ENCODE data around the gene HDAC8. TPM values are rescaled to one million over a fixed set of nuclear protein-coding genes. Genes with fewer than 3 reads are reported as not detected.
"Not testable (repeated sequence)": the region's sequence is repeated elsewhere in the genome, so short reads cannot be mapped to it uniquely, and the experiment has no call there.

Gene HDAC8
- total RNA-seq, 1 donor from 2014 or later = 15.8 TPM

- ATAC-seq (ENCODE audit: poor library complexity) = no peak
- intact Hi-C loops (cut with DNase I) = no loop called here
- no peak for DNase-seq
Measured at GRCh38 chrX:72470532-72471223, 102.0 kb downstream of the HDAC8 start.

DNA sequence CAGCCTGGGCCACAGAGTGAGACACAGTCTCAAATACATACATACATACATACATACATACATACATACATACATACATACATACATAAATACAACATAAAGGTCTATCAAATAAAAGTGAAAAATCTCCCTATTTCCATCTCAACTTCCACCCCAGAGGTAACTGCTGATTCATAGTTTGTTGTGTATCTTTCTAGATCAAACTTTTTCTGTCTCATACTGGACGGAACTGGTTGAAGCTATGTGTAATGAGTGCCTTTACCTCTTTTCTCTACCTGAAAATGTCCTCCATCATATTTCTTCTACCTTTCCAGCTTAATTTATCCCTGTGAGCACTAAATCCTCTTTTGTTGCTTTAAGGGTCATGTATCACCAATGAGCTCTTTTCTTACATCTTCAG is 102.5 kb downstream of the HDAC8 start:
- DNase-seq (no peak), ATAC-seq (ENCODE audit: poor library complexity) (no peak)
- intact Hi-C loops (cut with DNase I) = no loop called here

- ATAC-seq (ENCODE audit: poor library complexity) (no peak), DNase-seq (no peak)
- intact Hi-C loops (cut with DNase I) = no loop called here
Measured at GRCh38 chrX:72468607-72469006, 104.0 kb downstream of the HDAC8 start.

- ATAC-seq (ENCODE audit: poor library complexity) (no peak), DNase-seq (no peak)
- intact Hi-C loops (cut with DNase I) = no loop called here
Measured at GRCh38 chrX:72467135-72467534, 105.5 kb downstream of the HDAC8 start.

DNA sequence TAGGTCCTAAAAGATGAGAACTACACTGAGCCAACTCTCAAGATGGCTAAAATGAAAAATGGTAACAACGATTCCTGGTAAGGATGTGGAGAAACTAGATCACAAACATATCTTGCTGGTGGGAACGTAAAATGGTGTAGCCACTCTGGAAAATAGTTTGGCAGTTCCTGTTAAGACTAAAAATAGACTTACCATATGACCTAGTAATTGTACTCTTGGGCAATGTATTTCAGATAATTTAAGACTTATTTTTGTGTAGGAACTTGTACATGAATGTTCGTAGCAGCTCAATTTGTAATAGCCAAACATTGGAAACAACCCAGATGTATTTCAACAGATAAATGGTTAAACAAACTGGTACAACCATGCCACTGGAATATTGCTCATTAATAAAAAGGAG is 106.2 kb downstream of the HDAC8 start:
- DNase-seq = no peak
- intact Hi-C loops (cut with DNase I) = no loop called here
- no peak for ATAC-seq (ENCODE audit: poor library complexity)

GRCh38 chrX:72465889-72466288 is 106.8 kb downstream of the HDAC8 start:
- intact Hi-C loops (cut with DNase I) = no loop called here
- no peak for DNase-seq
- no peak for ATAC-seq (ENCODE audit: poor library complexity)

- ATAC-seq (ENCODE audit: poor library complexity) (no peak), DNase-seq (no peak)
- intact Hi-C loops (cut with DNase I) = no loop called here
Measured at GRCh38 chrX:72461766-72462165, 110.9 kb downstream of the HDAC8 start.

GRCh38 chrX:72461288-72461687 is 111.4 kb downstream of the HDAC8 start:
- ATAC-seq (ENCODE audit: poor library complexity) (no peak), DNase-seq (no peak)
- intact Hi-C loops (cut with DNase I) = no loop called here

- intact Hi-C loops (cut with DNase I) = no loop called here
- no peak for DNase-seq
- ATAC-seq (ENCODE audit: poor library complexity) = no peak
Measured at GRCh38 chrX:72460715-72461114, 111.9 kb downstream of the HDAC8 start.

DNA sequence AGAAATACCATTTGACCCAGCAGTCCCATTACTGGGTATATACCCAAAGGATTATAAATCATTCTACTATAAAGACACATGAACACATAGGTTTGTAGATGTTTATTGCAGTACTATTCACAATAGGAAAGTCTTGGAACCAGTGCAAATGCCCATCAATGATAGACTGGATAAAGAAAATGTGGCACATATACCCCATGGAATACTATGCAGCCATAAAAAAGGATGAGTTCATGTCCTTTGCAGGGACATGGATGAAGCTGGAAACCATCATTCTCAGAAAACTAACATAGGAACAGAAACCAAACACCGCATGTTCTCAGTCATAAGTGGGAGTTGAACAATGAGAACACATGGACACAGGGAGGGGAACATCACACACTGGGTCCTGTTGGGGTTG is 123.6 kb downstream of the HDAC8 start:
- ATAC-seq (ENCODE audit: poor library complexity); DNase-seq: not testable (repeated sequence)

GRCh38 chrX:72440764-72441163 is 131.9 kb downstream of the HDAC8 start:
- intact Hi-C loops (cut with DNase I); ATAC-seq (ENCODE audit: poor library complexity); DNase-seq: not testable (repeated sequence)

More for the DNA sequence above, 123.6 kb downstream of the HDAC8 start:
- intact Hi-C loops (cut with DNase I) = not testable (repeated sequence)

GRCh38 chrX:72436010-72436409 is 136.6 kb downstream of the HDAC8 start:
- ATAC-seq (ENCODE audit: poor library complexity) (no peak), DNase-seq (no peak)
- intact Hi-C loops (cut with DNase I) = no loop called here

- ATAC-seq (ENCODE audit: poor library complexity) = no peak
- intact Hi-C loops (cut with DNase I) = no loop called here
- DNase-seq = no peak
Measured at GRCh38 chrX:72430405-72430968, 142.2 kb downstream of the HDAC8 start.

DNA sequence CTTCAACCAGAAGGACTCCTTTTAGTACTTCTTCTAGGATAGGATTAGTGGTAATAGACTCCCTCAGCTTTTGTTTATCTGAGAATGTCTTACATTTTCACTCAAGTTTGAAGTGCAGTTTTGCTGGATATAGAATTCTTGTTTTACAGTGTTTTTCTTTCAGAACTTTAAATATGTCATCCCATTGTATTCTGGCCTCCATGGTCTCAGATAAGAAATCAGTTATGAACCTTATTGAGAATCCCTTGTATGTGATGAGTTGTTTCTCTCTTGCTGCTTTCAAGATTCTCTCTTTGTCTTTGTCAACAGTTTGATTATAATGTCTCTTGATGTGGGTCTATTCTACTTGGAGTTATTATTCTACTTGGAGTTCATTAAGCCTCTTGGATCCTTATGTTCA is 150.8 kb downstream of the HDAC8 start:
- intact Hi-C loops (cut with DNase I) = no loop called here
- DNase-seq (no peak), ATAC-seq (ENCODE audit: poor library complexity) (no peak)

DNA sequence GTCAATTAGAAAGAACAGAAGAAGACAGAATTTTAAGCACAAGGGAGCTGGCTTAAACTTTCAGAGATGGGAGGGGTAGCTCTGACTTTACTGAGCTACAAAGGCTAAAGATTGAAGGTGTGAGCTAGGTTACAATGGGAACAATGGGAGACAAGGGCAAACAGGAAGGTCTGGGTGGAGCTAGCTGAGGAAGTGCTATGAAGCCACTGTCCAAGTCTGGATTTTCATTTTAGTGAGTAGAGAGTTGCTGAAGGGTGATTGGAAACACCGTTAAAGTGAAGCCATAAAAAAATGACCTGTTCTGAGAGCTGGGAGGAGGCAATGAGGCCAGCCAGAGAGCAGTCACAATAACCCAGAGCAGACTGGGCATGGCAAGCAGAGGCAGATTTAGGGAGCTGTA is 162.7 kb downstream of the HDAC8 start:
- ATAC-seq (ENCODE audit: poor library complexity) = no peak
- intact Hi-C loops (cut with DNase I) = no loop called here
- DNase-seq = no peak

DNA sequence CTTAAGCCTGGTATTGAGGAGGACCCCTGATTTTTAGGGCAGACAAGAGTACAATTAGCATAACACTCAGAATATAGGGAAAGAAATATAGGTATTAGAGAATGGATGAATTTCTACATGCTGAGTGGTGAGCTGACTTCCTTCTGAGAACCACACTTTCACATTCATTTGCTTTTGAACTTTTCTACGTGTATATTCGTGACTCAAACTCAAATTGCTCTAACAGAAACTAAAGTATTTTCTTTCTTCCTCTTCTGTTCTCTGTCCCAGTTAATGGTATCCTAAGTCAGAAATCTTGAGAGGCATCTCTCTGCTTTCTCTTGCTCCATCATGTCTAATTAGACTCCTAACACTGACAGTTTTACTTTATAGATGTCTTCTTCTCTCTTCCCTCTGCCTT is 163.8 kb downstream of the HDAC8 start:
- intact Hi-C loops (cut with DNase I) = no loop called here
- ATAC-seq (ENCODE audit: poor library complexity) = no peak
- DNase-seq = no peak

GRCh38 chrX:72405136-72405535 is 167.5 kb downstream of the HDAC8 start:
- ATAC-seq (ENCODE audit: poor library complexity); DNase-seq; intact Hi-C loops (cut with DNase I): not testable (repeated sequence)

DNA sequence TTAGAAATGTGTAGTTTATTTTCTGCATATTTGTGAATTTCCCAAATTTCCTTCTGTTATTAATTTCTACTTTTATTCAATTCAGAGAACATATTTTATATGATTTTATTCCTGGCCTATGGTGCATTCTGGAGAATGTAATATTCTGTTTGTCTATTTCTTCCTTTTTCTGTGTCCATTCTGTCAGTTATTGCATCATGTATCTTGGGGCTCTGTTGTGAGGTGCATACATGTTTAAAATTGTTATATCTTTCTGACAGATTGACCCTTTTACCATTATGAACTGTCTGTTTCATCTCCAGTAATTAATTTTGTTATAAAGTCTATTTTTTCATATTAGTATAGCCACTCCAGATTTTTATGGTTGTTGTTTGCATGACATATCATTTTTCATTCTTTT is 170.0 kb downstream of the HDAC8 start:
- no peak for ATAC-seq (ENCODE audit: poor library complexity)
- no peak for DNase-seq
- intact Hi-C loops (cut with DNase I) = no loop called here

GRCh38 chrX:72399816-72400215 is 172.8 kb downstream of the HDAC8 start:
- intact Hi-C loops (cut with DNase I) = no loop called here
- DNase-seq = no peak
- ATAC-seq (ENCODE audit: poor library complexity) = no peak

DNA sequence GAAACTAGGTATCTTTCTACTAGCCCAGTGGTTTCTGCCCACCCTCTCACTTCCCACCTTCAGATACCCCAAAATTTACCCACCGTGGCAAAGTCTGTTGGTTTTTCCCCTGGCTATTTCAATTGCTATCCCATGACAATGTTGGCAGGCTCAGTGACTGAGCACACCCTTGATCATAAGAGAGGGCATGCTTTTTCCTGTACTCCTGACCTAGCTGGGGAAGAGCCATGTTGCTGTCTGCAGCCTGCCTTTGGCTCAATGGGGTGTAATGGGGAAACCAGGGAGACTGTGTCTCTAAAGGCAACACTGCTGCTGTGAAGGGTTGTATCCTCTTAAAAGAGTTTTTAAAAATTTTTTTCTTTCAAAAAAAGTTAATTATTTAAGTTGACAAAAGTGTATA is 176.5 kb downstream of the HDAC8 start:
- intact Hi-C loops (cut with DNase I) = no loop called here
- ATAC-seq (ENCODE audit: poor library complexity) (peak; percentile 89), DNase-seq (no peak)

DNA sequence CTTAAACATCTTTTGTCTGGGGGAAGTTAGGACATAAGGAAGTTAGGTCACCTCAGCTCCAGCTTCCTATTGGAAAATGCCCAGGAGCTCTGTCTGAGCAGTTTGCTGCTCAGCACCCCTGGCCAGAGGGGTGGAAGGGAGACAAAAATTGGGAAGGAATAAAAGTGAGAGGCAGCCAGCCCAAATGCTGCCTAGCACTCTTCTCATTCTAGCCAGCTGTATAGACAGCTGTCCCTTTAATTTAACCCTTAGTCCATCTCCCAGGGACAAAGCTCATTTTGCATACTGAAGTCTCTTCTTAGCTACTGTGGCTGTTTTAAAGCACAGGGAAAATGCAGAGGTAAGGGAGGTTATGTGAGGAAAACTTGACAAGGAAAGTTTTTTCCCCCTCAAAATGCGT is 177.4 kb downstream of the HDAC8 start:
- peak; percentile 39 for ATAC-seq (ENCODE audit: poor library complexity)
- intact Hi-C loops (cut with DNase I) = no loop called here
- no peak for DNase-seq

All from Right ventricle myocardium superior (tissue), 1 donor.